ENCODE results near the gene PARD3. TPM values are rescaled to one million over a fixed set of nuclear protein-coding genes. Genes with fewer than 3 reads are reported as not detected.

The PARD3 gene
- total RNA-seq, 4 donors from 2014 or later = 27.3 to 65.3 (median 55.6) TPM

DNA sequence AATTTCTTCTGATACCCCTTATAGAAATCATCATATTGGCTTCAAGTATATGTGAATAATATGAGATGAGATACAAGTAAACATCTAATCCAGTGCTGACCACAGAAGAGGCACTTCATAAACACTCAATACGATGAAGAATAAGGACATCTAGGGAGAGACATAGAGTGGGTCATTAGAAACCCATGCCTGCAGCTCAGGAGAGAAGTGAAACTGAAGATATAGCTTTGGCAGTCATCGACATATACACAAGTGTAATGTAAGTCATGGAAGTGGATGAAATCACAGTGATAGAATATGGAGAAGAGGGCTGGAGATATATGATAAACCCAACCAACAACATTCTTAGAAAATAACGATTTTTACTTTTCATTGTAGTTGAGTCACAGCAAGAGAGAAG, 665.0 kb downstream of the PARD3 start:
- Histone ChIP-seq H3K4me3 (no peak overlapping the region), H3K9me3 (no peaks in the 10 kb centered on the region), H3K4me1 (no peaks in the 10 kb centered on the region), H3K27ac (no peak overlapping the region), H3K27me3 (no peaks in the 10 kb centered on the region), H3K36me3 (no peaks in the 10 kb centered on the region)
- intact Hi-C loops (cut with DNase I; ENCODE audit: low total_unique reads) (no loop called here), in situ Hi-C loops (cut with MboI; ENCODE audit: low pct_ligation_motif_present in 1 of 4, low pct_unique_long_range_greater_than_20kb in 1 of 4, low sequenced_read_pairs in 3 of 4) (no loop called here)
- WGBS, 2 donors (ENCODE audit: low coverage in 1 of 2) = 82 to 96% methylated on average over 3 of the region's 3 CpGs
- TF ChIP-seq EP300 (IDR thresholded peaks at IDR 0.05; ENCODE audit: low read depth) = no peak
- TF ChIP-seq POLR2A (IDR thresholded peaks at IDR 0.05) = no peak
- TF ChIP-seq POLR2AphosphoS5 (IDR thresholded peaks at IDR 0.05) = no peak
- TF ChIP-seq, protein P1, sequence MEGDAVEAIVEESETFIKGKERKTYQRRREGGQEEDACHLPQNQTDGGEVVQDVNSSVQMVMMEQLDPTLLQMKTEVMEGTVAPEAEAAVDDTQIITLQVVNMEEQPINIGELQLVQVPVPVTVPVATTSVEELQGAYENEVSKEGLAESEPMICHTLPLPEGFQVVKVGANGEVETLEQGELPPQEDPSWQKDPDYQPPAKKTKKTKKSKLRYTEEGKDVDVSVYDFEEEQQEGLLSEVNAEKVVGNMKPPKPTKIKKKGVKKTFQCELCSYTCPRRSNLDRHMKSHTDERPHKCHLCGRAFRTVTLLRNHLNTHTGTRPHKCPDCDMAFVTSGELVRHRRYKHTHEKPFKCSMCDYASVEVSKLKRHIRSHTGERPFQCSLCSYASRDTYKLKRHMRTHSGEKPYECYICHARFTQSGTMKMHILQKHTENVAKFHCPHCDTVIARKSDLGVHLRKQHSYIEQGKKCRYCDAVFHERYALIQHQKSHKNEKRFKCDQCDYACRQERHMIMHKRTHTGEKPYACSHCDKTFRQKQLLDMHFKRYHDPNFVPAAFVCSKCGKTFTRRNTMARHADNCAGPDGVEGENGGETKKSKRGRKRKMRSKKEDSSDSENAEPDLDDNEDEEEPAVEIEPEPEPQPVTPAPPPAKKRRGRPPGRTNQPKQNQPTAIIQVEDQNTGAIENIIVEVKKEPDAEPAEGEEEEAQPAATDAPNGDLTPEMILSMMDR (IDR thresholded peaks at IDR 0.05) = no peak
- no peak for DNase-seq

- in situ Hi-C loops (cut with MboI; ENCODE audit: low pct_ligation_motif_present in 1 of 4, low pct_unique_long_range_greater_than_20kb in 1 of 4, low sequenced_read_pairs in 3 of 4) = no loop called here
- H3K36me3 ChIP-seq = no peaks in the 10 kb centered on the region
- intact Hi-C loops (cut with DNase I; ENCODE audit: low total_unique reads) = no loop called here
- no peaks in the 10 kb centered on the region for H3K9me3 ChIP-seq
- TF ChIP-seq POLR2AphosphoS5 (IDR thresholded peaks at IDR 0.05) = no peak
- TF ChIP-seq POLR2A (IDR thresholded peaks at IDR 0.05) = no peak
- TF ChIP-seq, protein P1 (IDR thresholded peaks at IDR 0.05) = no peak
- TF ChIP-seq EP300 (IDR thresholded peaks at IDR 0.05; ENCODE audit: low read depth) = no peak
- H3K4me1 ChIP-seq = no peaks in the 10 kb centered on the region
- WGBS, 2 donors (ENCODE audit: low coverage in 1 of 2) = 73 to 81% methylated on average over 3 of the region's 3 CpGs
- no peaks in the 10 kb centered on the region for H3K27me3 ChIP-seq
- H3K27ac ChIP-seq = no peak overlapping the region
- no peak for DNase-seq
- no peak overlapping the region for H3K4me3 ChIP-seq
Observed at GRCh38 chr10:34148305-34148657, 666.8 kb downstream of the PARD3 start.

GRCh38 chr10:34147641-34148304, 667.3 kb downstream of the PARD3 start:
- no peak overlapping the region for H3K4me3 ChIP-seq
- H3K36me3 ChIP-seq = no peaks in the 10 kb centered on the region
- no peaks in the 10 kb centered on the region for H3K9me3 ChIP-seq
- no peaks in the 10 kb centered on the region for H3K27me3 ChIP-seq
- DNase-seq = no peak
- in situ Hi-C loops (cut with MboI; ENCODE audit: low pct_ligation_motif_present in 1 of 4, low pct_unique_long_range_greater_than_20kb in 1 of 4, low sequenced_read_pairs in 3 of 4) = no loop called here
- TF ChIP-seq, protein P1 (IDR thresholded peaks at IDR 0.05) = no peak
- TF ChIP-seq POLR2A (IDR thresholded peaks at IDR 0.05) = no peak
- no peak for TF ChIP-seq EP300 (IDR thresholded peaks at IDR 0.05; ENCODE audit: low read depth)
- no peak for TF ChIP-seq POLR2AphosphoS5 (IDR thresholded peaks at IDR 0.05)
- intact Hi-C loops (cut with DNase I; ENCODE audit: low total_unique reads) = no loop called here
- no peaks in the 10 kb centered on the region for H3K4me1 ChIP-seq
- 77 to 83% methylated on average over 4 of the region's 4 CpGs for WGBS, 2 donors (ENCODE audit: low coverage in 1 of 2)
- H3K27ac ChIP-seq = no peak overlapping the region

DNA sequence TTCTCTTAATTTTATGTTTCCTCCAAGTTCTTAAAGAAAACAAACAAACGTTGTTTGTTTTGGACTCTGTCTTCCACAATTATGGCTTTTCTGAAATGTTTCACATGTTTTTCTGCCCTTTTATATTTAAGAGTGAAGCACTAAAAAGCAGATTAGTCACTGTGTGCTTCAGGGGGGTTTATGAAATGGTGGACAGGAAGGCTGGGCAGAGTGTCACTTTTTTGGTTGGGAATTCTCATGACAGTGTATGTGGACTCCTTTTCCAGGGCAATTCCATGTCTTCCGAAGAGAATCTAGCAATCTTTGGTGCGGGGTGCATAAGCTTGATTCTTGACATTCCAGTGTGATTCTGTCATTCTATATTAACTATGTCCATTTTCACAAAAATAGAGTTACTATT, 669.4 kb downstream of the PARD3 start:
- Histone ChIP-seq H3K4me1 (no peaks in the 10 kb centered on the region), H3K4me3 (no peak overlapping the region), H3K36me3 (no peaks in the 10 kb centered on the region), H3K9me3 (no peaks in the 10 kb centered on the region), H3K27me3 (no peaks in the 10 kb centered on the region), H3K27ac (no peak overlapping the region)
- TF ChIP-seq EP300 (IDR thresholded peaks at IDR 0.05; ENCODE audit: low read depth) (no peak), POLR2AphosphoS5 (IDR thresholded peaks at IDR 0.05) (no peak), POLR2A (IDR thresholded peaks at IDR 0.05) (no peak)
- TF ChIP-seq, protein P1 (IDR thresholded peaks at IDR 0.05) = no peak
- in situ Hi-C loops (cut with MboI; ENCODE audit: low pct_ligation_motif_present in 1 of 4, low pct_unique_long_range_greater_than_20kb in 1 of 4, low sequenced_read_pairs in 3 of 4) = no loop called here
- no peak for DNase-seq
- intact Hi-C loops (cut with DNase I; ENCODE audit: low total_unique reads) = no loop called here
- 67 to 79% methylated on average over 1 to 3 of the region's 3 CpGs for WGBS, 2 donors (ENCODE audit: low coverage in 1 of 2)
